GM23248 (cell line): ENCODE data around the gene RBM17. TPM values are rescaled to one million over a fixed set of nuclear protein-coding genes. Genes with fewer than 3 reads are reported as not detected.
A peak's percentile ranks its signal among the peaks of the same experiment; 100 is the strongest.

ENCODE experiments used
- DNase-seq: peaks from one replicate; pipeline ENCODE4 v3.0.0-alpha.2; 2015
- H2AFZ ChIP-seq: fragments of 200-600 bp; sonication (generic); 2 replicates; pipeline ENCODE4 v1.6.1; 2016; ENCODE audit warnings: antibody characterized with exemption
- H3F3A ChIP-seq: fragments of 200-600 bp; sonication (generic); 2 replicates; pipeline ENCODE4 v1.6.1; 2016; ENCODE audit warnings: mild to moderate bottlenecking, antibody characterized with exemption, mixed run types; ENCODE audit not compliant: insufficient read depth
- H3K27ac ChIP-seq: fragments of 200-600 bp; sonication (generic); 2 replicates; pipeline ENCODE4 v1.5.1; 2016; ENCODE audit warnings: mild to moderate bottlenecking
- H3K27me3 ChIP-seq: fragments of 200-600 bp; sonication (generic); replicated peaks from 2 replicates; pipeline ENCODE4 v1.6.1; 2016; ENCODE audit warnings: mild to moderate bottlenecking; ENCODE audit not compliant: insufficient read depth
- H3K36me3 ChIP-seq: fragments of 200-600 bp; sonication (generic); 2 replicates; pipeline ENCODE4 v1.6.1; 2016; ENCODE audit warnings: low read depth, mild to moderate bottlenecking
- H3K4me1 ChIP-seq: fragments of 200-600 bp; sonication (generic); 2 replicates; pipeline ENCODE4 v1.6.1; 2016; ENCODE audit warnings: mild to moderate bottlenecking; ENCODE audit not compliant: insufficient read depth
- H3K4me2 ChIP-seq: fragments of 200-600 bp; sonication (generic); one replicate; pipeline ENCODE4 v1.6.1; 2016; ENCODE audit warnings: mild to moderate bottlenecking; ENCODE audit not compliant: unreplicated experiment
- H3K4me3 ChIP-seq: fragments of 200-600 bp; sonication (generic); 2 replicates; pipeline ENCODE4 v1.5.1; 2016; ENCODE audit warnings: mild to moderate bottlenecking
- H3K79me2 ChIP-seq: fragments of 200-600 bp; sonication (generic); 2 replicates; pipeline ENCODE4 v1.6.1; 2016; ENCODE audit warnings: mild to moderate bottlenecking; ENCODE audit not compliant: insufficient read depth
- H3K9ac ChIP-seq: fragments of 200-600 bp; sonication (generic); 2 replicates; pipeline ENCODE4 v1.6.1; 2016; ENCODE audit warnings: mild to moderate bottlenecking
- H3K9me2 ChIP-seq: fragments of 200-600 bp; sonication (generic); 2 replicates; pipeline ENCODE4 v1.6.1; 2016; ENCODE audit warnings: mixed run types, mild to moderate bottlenecking, moderate library complexity; ENCODE audit not compliant: insufficient read depth
- H3K9me3 ChIP-seq: fragments of 200-600 bp; sonication (generic); one replicate; pipeline ENCODE4 v1.6.1; 2017; ENCODE audit warnings: low read depth
- H4K20me1 ChIP-seq: fragments of 200-600 bp; sonication (generic); 2 replicates; pipeline ENCODE4 v1.6.0; 2016; ENCODE audit not compliant: insufficient read depth
- EZH2 ChIP-seq: fragments of 200-600 bp; sonication (generic); IDR thresholded peaks from 2 replicates; pipeline ENCODE4 v1.6.1; 2018; ENCODE audit warnings: antibody characterized with exemption, mild to moderate bottlenecking; ENCODE audit not compliant: insufficient read depth, poor library complexity, severe bottlenecking
- EZH2phosphoT487 ChIP-seq: fragments of 200-600 bp; sonication (generic); IDR thresholded peaks from 2 replicates; pipeline ENCODE4 v1.6.1; 2018; ENCODE audit warnings: antibody characterized with exemption, moderate library complexity, mild to moderate bottlenecking, low read depth; ENCODE audit not compliant: insufficient read depth
- WGBS, 2 experiments: methylation state at CpG; one replicate each; pipeline ENCODE4 v1.1.6; 2015 to 2017; ENCODE audit warnings: low lambda C conversion rate in 2 of 2, low coverage in 1 of 2; ENCODE audit errors: missing lambda C conversion rate in 2 of 2; 5-methylcytosine and 5-hydroxymethylcytosine counted together
- in situ Hi-C: fragments of 300-500 bp; cut with MboI; formaldehyde crosslinking; loops from 2 replicates; pipeline ENCODE4 v1.15.0; 2020
- polyA plus RNA-seq: library from polyadenylated mRNA; unstranded; fragments of >200 nt; fragmentation: Nextera tagmentation; extraction: Ambion mirVana; gene quantifications from 2 replicates; pipeline ENCODE4 v1.2.1, GENCODE V29; 2016
- total RNA-seq: library from RNA; depleted of rRNA; stranded (reverse); fragments of >200 nt; shearing (Covaris generic); gene quantifications from 2 replicates; pipeline ENCODE4 v1.2.3, GENCODE V29; 2014

RBM17 gene
- total and polyA plus RNA-seq, 2 experiments from 2014 or later: 24.1 to 99.9 TPM

DNA sequence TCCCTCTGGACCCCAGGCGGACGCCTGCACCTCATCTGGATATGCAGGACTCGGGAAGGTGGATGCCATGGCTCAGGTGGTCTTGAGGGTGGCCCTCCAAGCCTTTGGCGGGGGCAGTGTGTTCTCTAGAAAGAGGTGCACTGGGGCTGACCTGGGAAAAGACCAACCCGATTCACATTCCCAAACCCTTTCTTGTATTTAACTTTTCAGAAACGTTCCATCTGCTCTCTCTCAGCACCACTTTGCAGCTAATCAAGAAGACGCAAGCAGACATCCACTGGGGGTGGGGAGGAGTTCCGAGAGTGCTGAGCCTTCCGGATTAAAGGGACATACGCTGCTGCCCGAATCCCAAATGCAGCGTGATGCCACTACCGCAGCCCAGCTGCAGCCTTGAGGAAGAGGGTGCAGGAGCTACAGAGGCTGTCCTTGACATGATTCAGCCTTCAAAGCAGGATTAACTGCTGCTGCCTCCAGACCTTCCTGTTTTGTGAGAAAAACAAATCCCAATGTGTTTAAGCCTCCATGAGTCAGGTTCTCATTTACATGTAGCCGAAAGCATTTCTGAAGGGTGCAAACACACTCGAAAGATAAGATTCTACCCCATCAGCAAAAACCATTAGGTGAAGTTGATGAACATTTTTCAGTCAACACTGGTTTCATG is 39.9 kb downstream of the RBM17 start:
- 18 to 19% methylated on average over 15 of the region's 15 CpGs for WGBS, 2 experiments
- no peaks in the 10 kb centered on the region for H3K9me2 ChIP-seq
- peak overlapping the region; percentile 57 for H3K4me3 ChIP-seq
- in situ Hi-C loops: no loop called here
- H3K9me3 ChIP-seq: no peaks in the 10 kb centered on the region
- peaks cover 16% of the 10 kb centered on the region for H3K4me1 ChIP-seq
- H2AFZ ChIP-seq: peak overlapping the region; percentile 63
- peaks cover 8% of the 10 kb centered on the region for H3F3A ChIP-seq
- peak; percentile 70 for DNase-seq
- H3K4me2 ChIP-seq: peak overlapping the region; percentile 83
- no peaks in the 10 kb centered on the region for H3K79me2 ChIP-seq
- H3K27me3 ChIP-seq: no peaks in the 10 kb centered on the region
- 0 out of 2 replicates have a peak overlapping the region, but pooled peaks have one; percentile 14 for H3K9ac ChIP-seq
- no peak overlapping the region for H3K27ac ChIP-seq
- no peaks in the 10 kb centered on the region for H4K20me1 ChIP-seq
- TF ChIP-seq EZH2phosphoT487 (no peak), EZH2 (no peak)
- H3K36me3 ChIP-seq: no peaks in the 10 kb centered on the region

DNA sequence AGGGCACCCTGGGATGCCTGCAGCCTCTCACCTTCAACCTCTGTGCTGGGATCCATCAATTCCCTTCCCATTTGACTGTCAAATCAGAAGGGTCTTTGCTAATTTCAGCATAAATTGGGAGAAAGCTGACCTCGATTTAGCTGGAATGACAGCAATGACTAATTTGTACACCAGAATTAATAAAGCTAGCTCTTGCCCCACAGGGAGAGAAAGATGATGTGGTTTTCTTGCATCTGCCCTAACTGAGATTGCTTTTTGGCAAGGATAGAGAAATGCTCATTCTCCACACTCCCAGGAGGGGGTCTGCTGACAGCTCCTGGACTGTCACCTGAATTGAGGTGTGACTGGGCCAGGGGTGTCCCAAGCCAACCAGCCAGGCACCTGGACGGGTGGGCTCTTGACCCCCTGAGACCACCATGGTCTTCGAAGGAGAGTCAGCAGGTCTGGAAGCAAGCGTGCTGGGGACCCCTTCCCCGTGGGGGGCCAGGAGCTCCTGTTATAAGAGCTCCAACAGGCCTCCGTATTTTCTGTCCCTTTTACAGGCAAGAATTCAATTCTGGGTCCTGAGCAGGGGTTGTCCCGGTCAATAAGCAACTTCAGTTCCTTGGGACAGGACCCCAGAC is 42.1 kb downstream of the RBM17 start:
- Histone ChIP-seq H3K79me2 (no peaks in the 10 kb centered on the region), H3K4me2 (no peak overlapping the region), H3K27ac (no peak overlapping the region), H2AFZ (no peak overlapping the region), H3K27me3 (0 out of 2 replicates have a peak, but pooled peaks cover 4% of the 10 kb centered on the region), H3K9me3 (no peaks in the 10 kb centered on the region), H3K9ac (no peak overlapping the region), H3K9me2 (no peaks in the 10 kb centered on the region), H4K20me1 (no peaks in the 10 kb centered on the region), H3K36me3 (no peaks in the 10 kb centered on the region), H3K4me3 (no peak overlapping the region), H3F3A (peaks cover 8% of the 10 kb centered on the region), H3K4me1 (peaks cover 10% of the 10 kb centered on the region)
- in situ Hi-C loops: no loop called here
- 66 to 74% methylated on average over 7 of the region's 7 CpGs for WGBS, 2 experiments
- no peak for TF ChIP-seq EZH2phosphoT487
- TF ChIP-seq EZH2: no peak
- DNase-seq: peak; percentile 35

DNA sequence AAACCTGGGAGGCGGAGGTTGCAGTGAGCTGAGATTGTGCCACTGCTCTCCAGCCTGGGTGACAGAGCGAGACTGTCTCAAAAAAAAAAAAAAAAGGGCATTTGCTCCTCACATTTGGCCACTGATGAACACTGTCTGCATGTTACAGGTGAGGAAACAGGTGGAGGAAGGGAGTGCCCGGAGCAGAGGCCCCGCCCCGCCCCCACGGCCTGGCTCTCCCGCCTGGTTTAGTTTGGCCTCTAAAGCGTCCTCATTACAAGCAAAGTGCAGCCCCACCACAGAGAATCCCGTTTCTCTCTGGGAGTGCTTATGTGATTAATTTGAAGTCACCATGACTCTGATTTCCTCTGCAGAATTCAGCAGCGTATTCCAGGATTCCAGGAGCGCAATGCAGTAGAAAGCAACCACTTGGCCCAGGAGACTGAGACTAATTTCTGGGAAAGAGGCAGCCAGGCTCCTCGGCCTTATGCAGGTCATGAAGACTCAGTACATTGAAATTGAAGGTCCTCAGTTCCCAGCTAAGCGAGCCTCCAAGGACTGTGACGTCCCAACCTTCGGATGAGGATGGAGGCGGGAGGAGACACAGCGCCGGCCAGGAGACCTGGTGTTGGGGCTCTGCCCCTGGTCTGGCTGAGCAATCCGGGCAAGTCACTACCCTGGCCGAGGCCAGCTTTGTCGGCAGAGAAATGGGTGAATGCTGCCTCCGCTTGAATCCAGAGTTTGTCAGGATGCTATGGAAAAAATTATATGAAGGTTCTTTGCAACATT is 44.7 kb downstream of the RBM17 start:
- no peak for TF ChIP-seq EZH2
- TF ChIP-seq EZH2phosphoT487: no peak
- Histone ChIP-seq H3K27me3 (peaks cover 11% of the 10 kb centered on the region), H3K27ac (no peak overlapping the region), H4K20me1 (no peaks in the 10 kb centered on the region), H3K4me2 (no peak overlapping the region), H2AFZ (no peak overlapping the region), H3K9me2 (no peaks in the 10 kb centered on the region), H3K9me3 (no peaks in the 10 kb centered on the region), H3K79me2 (no peaks in the 10 kb centered on the region), H3K9ac (no peak overlapping the region), H3K4me3 (no peak overlapping the region), H3K36me3 (no peaks in the 10 kb centered on the region), H3F3A (peaks cover 28% of the 10 kb centered on the region), H3K4me1 (peaks cover 22% of the 10 kb centered on the region)
- WGBS, 2 experiments: 89 to 91% methylated on average over 22 of the region's 22 CpGs
- DNase-seq: no peak
- in situ Hi-C loops: no loop called here

DNA sequence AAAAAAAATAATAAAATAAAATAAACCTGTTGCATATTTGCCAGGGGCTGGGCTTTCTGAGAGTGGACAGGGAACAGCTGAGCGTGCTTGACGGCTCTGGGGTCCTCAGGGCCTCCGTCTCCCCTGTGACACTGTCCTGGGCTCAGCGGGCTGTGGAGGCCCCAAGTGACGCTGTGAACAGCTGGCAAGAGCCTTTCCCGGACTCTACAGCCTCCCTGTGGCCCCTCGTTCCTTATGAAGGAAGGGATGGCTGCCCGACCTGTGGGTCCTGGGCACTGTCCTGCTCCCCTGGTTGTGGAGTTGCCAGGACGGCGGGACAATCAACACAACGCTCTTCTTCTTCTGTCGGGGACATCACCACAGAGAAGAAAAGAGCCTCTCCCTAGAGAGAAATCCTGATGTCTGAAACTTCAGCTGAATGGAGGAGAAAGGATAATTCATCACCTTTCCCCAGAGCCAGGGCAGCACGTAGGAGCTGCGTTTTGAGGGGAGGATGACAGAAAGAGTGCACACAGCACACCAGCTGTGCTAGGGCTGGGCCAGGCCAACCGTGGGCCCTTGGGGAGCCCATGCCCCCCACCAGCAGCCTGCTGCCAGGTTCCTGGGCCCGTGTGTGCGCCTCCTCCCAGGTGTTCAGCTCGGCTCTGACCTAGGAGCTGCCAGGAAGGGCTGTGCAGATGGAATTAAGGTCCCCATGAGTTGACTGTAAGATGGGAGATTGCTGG is 45.4 kb downstream of the RBM17 start:
- Histone ChIP-seq H3K36me3 (no peaks in the 10 kb centered on the region), H3K27ac (no peak overlapping the region), H3K9me2 (no peaks in the 10 kb centered on the region), H3K79me2 (no peaks in the 10 kb centered on the region), H3K9ac (no peak overlapping the region), H3K4me3 (no peak overlapping the region), H3K9me3 (no peaks in the 10 kb centered on the region), H3F3A (peaks cover 20% of the 10 kb centered on the region), H3K27me3 (peaks cover 18% of the 10 kb centered on the region), H2AFZ (no peak overlapping the region), H4K20me1 (no peaks in the 10 kb centered on the region), H3K4me1 (peaks cover 15% of the 10 kb centered on the region), H3K4me2 (no peak overlapping the region)
- WGBS, 2 experiments: 91 to 94% methylated on average over 18 of the region's 18 CpGs
- no peak for TF ChIP-seq EZH2
- TF ChIP-seq EZH2phosphoT487: no peak
- no peak for DNase-seq
- in situ Hi-C loops: no loop called here
